Sciatic nerve (tissue), 2 donors: ENCODE data around the gene RAD51B. TPM values are rescaled to one million over a fixed set of nuclear protein-coding genes. Genes with fewer than 3 reads are reported as not detected.

Experiments used
- ATAC-seq: fragments of 200-7000 bp; cut with Tn5 transposase; one replicate; pipeline ENCODE4 v1.9.1; 2020; ENCODE audit warnings: mild to moderate bottlenecking, moderate library complexity
- DNase-seq: peaks from one replicate; pipeline ENCODE4 v3.0.0-alpha.2; 2020; ENCODE audit warnings: low spot score
- intact Hi-C: fragments of 100-400 bp; cut with DNase I; formaldehyde crosslinking; loops from one replicate; pipeline ENCODE4 v1.14.2; 2022
- total RNA-seq: library from RNA; stranded (reverse); fragmentation: NEBNext Ultra II Directional; extraction: Animal tissue kit (Norgen Biotek cat#: 25700); gene quantifications from one replicate; pipeline ENCODE4 v1.2.1, GENCODE V29; 2021
- donor health status: DM: no; HTN: no; CAD: no.
- donor health status: DM: no; HTN: no; CAD: no.

The RAD51B gene
- total RNA-seq, 1 donor from 2014 or later: 30.4 TPM

GRCh38 chr14:68230202-68230949, 410.8 kb downstream of the RAD51B start:
- ATAC-seq (no peak), DNase-seq (no peak)
- intact Hi-C loops: no loop called here

DNA sequence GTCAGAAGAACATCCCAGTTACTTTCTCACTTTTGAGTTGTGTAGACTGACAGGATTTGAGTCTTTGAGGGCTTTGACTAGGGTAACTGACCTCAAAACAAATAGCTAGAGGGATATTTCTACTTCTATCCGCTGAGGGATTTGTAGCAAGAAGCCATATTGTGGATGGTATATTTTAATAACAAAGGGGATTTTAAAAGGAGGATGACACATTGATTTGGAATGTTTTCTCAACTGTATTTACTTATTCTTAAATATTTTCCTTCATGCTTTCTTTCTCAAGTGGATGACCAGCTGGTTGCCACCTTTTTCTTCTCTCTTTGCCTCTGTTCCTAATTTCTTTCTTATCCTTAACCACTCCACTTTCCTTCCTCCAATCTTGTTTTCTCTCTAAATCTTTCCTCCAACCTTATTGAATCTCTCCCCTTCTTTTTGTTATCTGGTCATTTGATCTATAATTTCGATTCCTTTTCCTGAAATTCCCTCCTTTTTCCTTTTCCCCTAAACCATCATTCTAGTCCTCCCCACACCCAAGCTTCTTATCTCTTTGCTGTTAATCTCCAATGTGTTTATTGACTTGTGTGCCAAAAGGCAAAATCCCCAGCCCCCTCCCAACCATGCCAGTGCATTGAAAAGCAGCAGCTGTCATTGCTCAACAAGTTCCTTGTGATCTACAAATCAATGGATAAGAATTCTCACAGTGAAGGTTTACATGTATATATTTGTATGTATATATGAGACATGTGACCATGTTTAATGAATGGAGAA, 411.6 kb downstream of the RAD51B start:
- intact Hi-C loops: no loop called here
- DNase-seq: no peak
- ATAC-seq: no peak

GRCh38 chr14:68231898-68232297, 412.3 kb downstream of the RAD51B start:
- intact Hi-C loops: no loop called here
- ATAC-seq (peak; percentile 42), DNase-seq (no peak)

DNA sequence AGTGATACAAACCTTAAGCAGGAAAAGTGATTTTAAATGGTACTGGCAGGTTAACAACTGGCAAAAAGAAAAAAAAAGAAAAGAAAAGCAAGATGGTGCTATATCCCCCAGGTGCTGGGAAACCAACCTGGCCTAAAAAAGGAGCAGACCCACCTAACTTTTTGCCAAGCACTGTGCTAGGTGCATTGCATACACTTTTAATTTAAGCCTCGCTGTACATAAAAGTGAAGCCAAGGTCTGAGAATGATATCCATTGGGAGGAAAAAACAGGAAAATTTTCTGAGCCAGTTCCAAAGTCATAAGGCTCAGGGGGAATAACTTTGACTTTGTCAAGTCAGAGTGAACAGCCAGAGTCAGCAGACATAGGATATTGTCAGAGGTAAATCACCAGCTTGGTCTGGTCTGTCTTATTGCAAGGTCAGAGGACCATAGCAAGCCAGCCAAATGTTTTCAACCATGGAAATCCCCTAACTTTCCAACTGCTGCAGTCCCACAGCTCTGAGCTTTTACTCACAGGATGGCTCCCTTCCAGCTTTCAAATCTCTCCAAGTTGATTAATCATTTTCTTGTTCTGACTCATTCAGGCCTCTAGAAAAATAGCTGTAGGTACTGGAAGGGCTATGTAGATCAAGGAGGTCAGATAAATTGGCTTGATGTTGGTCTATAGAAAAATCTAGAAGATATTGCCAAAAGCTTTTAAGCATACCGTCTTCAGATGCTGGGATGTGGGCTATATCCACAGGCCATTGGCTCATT, 412.9 kb downstream of the RAD51B start:
- DNase-seq: peak; percentile 63
- peak; percentile 93 for ATAC-seq
- intact Hi-C loops: no loop called here

DNA sequence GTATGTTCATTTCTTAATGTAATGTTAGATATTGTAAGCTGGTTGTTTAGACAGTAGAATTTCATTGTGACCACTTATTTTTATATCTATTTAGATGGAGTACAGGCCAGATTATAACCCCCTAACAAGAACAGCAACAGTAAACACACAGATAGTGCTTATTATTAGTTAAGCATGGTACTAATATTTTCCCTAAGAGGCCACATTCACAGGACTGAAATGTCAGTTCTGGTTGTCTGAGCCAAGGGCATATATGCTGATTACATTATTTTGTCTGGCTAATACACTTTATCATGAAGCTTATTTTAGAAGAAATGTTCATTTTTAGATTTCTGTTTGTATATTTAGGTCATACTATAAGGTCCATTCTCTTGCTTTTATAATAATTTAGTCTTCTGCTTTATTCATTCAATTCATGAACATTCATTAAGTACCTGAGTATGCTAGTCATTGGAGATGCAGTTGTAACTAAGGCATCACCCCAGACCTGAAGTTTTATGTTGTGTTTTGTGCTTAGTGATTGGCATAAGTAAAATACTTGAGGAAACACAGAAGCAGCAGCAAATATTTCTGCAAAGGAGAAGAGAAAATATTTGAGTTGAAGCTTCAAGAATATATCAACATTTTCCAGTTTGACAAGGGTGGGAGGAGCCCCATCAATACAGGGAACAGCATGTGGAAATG, 413.7 kb downstream of the RAD51B start:
- ATAC-seq (no peak), DNase-seq (no peak)
- intact Hi-C loops: no loop called here

- intact Hi-C loops: no loop called here
- DNase-seq (no peak), ATAC-seq (no peak)
Observed at GRCh38 chr14:68234101-68234905, 414.7 kb downstream of the RAD51B start.

DNA sequence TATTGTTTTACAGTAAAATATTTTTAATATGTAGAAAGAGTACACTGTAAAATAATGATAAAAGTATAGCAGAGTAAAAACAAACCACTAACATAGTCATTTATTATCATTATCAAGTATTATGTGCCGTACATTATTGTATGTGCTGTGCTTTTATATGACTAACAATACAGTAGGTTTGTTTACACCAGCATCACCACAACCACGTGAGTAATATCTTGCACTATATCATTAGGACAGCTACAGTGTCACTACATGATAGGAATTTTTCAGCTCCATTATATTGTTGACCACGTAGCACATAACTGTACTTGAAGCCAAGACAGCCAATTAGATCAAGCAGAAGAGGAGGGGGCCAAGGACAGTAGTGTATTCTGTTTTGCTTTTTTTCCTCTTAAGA, 415.4 kb downstream of the RAD51B start:
- ATAC-seq (no peak), DNase-seq (no peak)
- intact Hi-C loops: no loop called here

GRCh38 chr14:68236582-68237458, 417.2 kb downstream of the RAD51B start:
- peak; percentile 17 for ATAC-seq
- intact Hi-C loops: no loop called here
- no peak for DNase-seq

DNA sequence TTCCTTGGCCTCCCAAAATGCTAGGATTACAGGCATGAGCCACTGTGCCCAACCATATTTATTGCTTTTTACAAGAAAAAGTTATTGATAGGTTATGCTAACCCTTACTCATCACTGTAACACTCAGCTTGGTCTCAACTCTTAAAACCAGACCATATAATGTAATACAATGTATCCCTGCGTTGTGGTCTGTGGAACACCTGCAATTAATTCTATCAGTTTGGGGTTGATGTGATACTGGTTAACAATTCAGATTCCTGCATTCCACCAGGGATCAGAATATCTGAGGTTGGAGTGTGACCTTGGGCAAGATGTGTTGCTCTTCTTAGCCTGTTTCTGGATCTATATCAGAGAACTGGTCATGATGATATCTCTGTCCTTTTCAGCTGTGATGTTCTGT, 419.0 kb downstream of the RAD51B start:
- no peak for ATAC-seq
- intact Hi-C loops: no loop called here
- DNase-seq: no peak

GRCh38 chr14:68238976-68239375, 419.4 kb downstream of the RAD51B start:
- intact Hi-C loops: no loop called here
- ATAC-seq: no peak
- DNase-seq: no peak

DNA sequence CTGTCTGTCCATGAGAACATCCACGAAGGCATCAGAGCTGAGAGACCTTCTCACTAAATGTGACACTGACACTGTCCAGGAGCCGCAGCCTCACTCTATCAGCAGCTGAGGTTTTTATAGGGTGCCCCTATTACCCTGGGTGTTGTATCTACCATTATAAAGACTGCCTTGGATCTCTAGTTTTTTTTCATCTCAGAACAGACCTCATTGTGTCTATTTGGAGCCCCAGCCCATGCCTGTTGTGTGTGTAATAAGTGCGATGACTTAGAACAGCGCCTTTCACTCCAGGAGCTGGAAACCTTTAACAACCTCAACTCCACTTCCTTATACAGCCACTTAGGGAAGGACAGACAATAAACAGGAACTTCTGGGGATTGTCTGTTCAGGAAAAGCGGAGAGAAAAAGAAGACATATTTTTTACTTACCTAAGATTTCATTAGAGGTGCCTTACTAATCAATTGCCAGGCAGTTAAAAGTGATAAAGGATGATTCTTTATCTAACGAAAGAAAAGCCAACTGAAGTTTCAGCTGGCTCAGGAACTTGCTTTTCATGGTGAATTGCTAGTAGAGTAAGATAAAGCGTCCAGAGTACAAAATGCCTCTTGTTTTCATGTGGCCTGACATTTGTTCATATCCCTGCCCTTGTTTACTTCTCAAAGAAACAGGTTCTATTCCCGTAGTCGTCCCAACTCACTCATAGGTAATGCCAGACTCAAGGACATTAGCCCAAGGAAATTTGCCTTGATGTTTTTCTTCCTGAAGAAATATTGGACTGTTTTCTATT, 420.6 kb downstream of the RAD51B start:
- ATAC-seq: no peak
- no peak for DNase-seq
- intact Hi-C loops: no loop called here

DNA sequence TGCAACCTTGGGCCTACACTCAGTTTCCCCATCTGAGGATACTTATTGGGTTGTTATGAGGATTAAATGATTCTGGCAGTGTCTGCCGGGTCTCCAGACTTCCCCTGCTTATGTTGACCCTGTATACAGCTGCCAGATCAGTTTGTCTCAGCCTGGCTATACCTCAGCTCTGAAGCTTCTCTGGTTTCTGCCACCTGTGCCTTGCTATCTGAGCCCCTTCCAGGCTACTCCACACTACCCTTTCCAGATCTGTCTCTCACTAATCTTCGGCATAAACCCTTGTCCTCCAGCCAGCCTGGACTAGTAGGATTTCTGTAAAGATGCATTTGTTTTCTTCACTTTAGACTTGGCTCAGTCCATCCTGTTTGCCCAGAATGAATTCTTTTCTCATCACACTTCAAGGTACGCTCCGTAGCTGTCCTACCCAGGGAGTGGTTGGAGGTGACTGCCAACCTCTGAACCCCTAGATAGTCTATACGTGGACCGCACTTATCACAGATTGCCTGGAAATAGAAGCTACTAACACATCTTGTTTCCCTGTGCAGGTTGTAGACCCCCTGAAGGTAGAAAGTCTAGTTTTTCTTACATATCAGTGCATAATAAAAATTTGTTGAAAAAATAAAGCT, 422.4 kb downstream of the RAD51B start:
- ATAC-seq: no peak
- intact Hi-C loops: no loop called here
- no peak for DNase-seq

DNA sequence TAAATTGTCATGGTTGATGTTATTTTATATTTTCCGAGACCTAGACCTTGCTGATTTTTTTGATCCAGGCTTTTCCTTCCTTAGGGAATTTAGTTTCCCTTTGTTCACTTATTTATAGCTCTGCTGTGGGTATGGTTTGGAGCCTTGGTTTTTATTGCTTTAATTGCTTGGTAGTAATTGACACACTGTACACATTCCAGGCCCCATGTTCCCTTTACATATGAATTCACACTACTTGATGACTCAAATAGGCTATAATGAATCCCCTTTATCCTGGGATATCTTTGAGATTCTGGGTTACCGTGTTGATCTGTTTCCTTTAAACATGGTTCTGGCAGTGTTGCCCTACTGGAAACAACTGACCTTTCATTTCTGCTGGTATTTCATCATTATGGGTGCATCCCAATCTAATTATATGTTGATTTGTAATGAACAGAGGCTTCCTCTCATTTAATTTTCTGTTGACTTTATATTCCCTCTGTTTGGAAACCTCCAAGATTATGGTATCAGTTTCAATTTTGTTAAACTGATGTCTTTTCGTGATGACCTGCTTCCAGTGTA, 424.0 kb downstream of the RAD51B start:
- ATAC-seq (no peak), DNase-seq (no peak)
- intact Hi-C loops: no loop called here

- DNase-seq (no peak), ATAC-seq (no peak)
- intact Hi-C loops: no loop called here
Observed at GRCh38 chr14:68244262-68244980, 424.8 kb downstream of the RAD51B start.
